DMS153 treated with DMSO at 0.1 percent for 48 hours (cell line): ENCODE measurements around the gene ABHD15.

Experiments
- DNase-seq: peaks from one replicate; lab custom pipeline; 2025; ENCODE audit not compliant: unreplicated experiment; lab: John Stamatoyannopoulos, UW

The ABHD15 gene

GRCh38 chr17:29566473-29567303 lies at the start of gene ABHD15:
Gene ABHD15, minus strand, starts transcription at chr17:29567037. Its CDS starts 71 bp downstream, at chr17:29566966.
- DNase-seq, result peak; percentile 77

- peak; percentile 80 for DNase-seq
These were observed 48.9 kb upstream of the ABHD15 start for GRCh38 chr17:29615492-29616299.

GRCh38 chr17:29615048-29615385 lies 48.2 kb upstream of the ABHD15 start:
- DNase-seq, result no peak

- DNase-seq, result no peak
These were observed 47.7 kb upstream of the ABHD15 start for GRCh38 chr17:29614349-29615047.

GRCh38 chr17:29613856-29614255 lies 47.0 kb upstream of the ABHD15 start:
- DNase-seq, result no peak

- DNase-seq, result no peak
These were observed 46.6 kb upstream of the ABHD15 start for GRCh38 chr17:29613352-29613837.

GRCh38 chr17:29612404-29613280 lies 45.8 kb upstream of the ABHD15 start:
- DNase-seq, result no peak

GRCh38 chr17:29612094-29612403 lies 45.2 kb upstream of the ABHD15 start:
- no peak for DNase-seq

GRCh38 chr17:29611351-29612093 lies 44.7 kb upstream of the ABHD15 start:
- DNase-seq, result no peak

GRCh38 chr17:29610395-29610794 lies 43.6 kb upstream of the ABHD15 start:
- DNase-seq, result no peak

- no peak for DNase-seq
These were observed 42.1 kb upstream of the ABHD15 start for GRCh38 chr17:29608986-29609385.

GRCh38 chr17:29607557-29608195 lies 40.8 kb upstream of the ABHD15 start:
- no peak for DNase-seq

- DNase-seq, result no peak
These were observed 36.4 kb upstream of the ABHD15 start for GRCh38 chr17:29603109-29603674.

- no peak for DNase-seq
These were observed 30.7 kb upstream of the ABHD15 start for GRCh38 chr17:29597361-29598172.

GRCh38 chr17:29596811-29597210 lies 30.0 kb upstream of the ABHD15 start:
- DNase-seq, result no peak

- DNase-seq, result no peak
These were observed 29.3 kb upstream of the ABHD15 start for GRCh38 chr17:29595943-29596774.
